ENCODE measurements around the gene BTG1. TPM values are rescaled to one million over a fixed set of nuclear protein-coding genes. Genes with fewer than 3 reads are reported as not detected.

Gene BTG1
- total RNA-seq, 4 donors from 2014 or later, result 57.8 to 101 (median 75.6) TPM

DNA sequence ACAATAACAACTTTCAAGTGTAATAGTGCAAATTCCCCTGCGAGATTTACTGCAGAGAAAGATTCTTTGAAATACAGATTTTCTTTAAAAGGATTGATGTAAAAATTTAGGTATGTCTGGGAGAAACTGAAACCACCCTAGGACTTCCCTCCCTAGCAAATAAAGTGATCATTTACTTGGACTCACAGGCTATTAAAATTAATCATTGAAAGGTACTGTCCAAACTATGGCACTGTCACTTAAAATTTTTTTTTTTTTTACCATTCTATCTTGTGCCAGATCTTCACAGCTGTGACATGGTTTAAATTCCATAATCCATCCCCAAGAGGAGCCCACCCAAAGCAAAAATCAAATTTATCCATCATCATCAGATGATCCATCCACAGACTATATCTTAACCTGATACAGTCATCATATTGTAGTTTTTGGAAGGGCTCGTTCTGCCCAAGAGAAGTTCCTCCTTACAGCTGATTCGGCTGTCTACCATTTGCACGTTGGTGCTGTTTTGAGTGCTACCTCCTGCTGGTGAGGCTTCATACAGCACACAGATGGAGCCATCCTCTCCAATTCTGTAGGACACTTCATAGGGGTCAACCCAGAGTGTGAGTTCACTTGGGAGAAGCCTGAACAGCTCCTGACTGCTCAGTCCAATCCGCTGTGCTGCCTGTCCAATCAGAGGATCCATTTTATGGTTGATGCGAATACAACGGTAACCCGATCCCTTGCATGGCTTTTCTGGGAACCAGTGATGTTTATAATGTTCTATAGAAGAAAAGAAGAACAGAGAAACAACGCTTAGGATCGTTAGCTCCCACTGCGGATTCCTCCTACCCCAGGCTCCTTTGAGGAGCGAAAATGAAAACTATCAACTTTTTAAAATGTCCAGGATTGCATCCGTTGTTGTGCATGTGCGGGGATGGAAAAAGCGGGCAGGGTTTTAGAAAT lies 1.7 kb downstream of the BTG1 start:
- TF ChIP-seq, protein P1, sequence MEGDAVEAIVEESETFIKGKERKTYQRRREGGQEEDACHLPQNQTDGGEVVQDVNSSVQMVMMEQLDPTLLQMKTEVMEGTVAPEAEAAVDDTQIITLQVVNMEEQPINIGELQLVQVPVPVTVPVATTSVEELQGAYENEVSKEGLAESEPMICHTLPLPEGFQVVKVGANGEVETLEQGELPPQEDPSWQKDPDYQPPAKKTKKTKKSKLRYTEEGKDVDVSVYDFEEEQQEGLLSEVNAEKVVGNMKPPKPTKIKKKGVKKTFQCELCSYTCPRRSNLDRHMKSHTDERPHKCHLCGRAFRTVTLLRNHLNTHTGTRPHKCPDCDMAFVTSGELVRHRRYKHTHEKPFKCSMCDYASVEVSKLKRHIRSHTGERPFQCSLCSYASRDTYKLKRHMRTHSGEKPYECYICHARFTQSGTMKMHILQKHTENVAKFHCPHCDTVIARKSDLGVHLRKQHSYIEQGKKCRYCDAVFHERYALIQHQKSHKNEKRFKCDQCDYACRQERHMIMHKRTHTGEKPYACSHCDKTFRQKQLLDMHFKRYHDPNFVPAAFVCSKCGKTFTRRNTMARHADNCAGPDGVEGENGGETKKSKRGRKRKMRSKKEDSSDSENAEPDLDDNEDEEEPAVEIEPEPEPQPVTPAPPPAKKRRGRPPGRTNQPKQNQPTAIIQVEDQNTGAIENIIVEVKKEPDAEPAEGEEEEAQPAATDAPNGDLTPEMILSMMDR (IDR thresholded peaks at IDR 0.05), result no peak
- DNase-seq (ENCODE audit: low spot score) (no peak), ATAC-seq (ENCODE audit: low FRiP score) (peak; percentile 61)

DNA sequence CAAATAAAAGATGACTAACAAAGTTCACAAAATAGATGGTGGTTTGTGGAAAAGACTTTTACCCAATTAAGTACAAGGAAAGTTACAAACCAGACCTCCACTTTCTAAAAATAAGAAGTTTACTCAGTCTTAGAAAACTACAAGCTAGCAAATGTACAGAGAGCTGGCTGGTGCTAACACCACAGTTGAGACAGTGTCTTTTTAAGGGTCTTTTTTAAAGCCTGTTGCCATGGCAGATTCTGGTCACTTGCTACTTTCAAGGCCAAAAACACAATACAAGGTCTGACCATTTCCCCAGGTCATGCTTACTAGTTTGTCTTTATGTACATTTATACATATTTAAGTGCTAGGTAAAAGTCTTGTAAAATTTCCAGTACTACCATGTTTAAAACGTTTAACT lies 2.4 kb downstream of the BTG1 start:
- DNase-seq (ENCODE audit: low spot score) (no peak), ATAC-seq (ENCODE audit: low FRiP score) (no peak)

DNA sequence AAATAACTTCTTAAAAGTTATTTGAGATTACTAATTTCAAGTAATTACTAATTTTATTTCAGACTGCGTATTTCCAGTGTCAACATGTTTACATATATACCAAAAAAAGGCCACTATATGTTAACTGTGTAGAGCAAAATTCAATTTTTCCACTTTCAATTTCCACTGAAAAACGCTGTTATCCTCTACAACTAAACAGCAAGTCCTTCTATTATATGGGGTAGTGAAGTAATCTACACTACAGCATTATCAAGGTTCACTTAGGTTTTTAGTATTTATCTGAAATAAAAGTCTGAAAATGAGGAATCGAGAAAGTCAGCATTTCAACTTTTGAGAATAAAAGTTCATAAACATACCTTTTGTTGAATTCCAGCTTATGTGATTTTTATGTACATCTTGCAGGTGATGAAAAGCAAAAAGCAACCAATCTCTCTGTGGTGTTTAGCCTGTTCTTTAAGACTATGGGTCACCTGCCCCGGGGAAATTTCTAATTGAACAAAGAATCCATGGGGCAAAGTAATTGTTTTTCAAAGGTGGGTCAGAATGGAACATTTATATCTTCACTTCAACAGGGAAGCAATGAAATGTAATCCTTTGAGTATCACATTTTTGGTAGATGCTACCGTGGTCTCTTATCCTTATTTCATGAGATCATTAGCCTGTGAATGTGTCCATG lies 3.3 kb downstream of the BTG1 start:
- DNase-seq (ENCODE audit: low spot score) (no peak), ATAC-seq (ENCODE audit: low FRiP score) (no peak)
- TF ChIP-seq, protein P1 (IDR thresholded peaks at IDR 0.05), result no peak

More for the DNA sequence above, 2.4 kb downstream of the BTG1 start:
- TF ChIP-seq, protein P1 (IDR thresholded peaks at IDR 0.05), result no peak

DNA sequence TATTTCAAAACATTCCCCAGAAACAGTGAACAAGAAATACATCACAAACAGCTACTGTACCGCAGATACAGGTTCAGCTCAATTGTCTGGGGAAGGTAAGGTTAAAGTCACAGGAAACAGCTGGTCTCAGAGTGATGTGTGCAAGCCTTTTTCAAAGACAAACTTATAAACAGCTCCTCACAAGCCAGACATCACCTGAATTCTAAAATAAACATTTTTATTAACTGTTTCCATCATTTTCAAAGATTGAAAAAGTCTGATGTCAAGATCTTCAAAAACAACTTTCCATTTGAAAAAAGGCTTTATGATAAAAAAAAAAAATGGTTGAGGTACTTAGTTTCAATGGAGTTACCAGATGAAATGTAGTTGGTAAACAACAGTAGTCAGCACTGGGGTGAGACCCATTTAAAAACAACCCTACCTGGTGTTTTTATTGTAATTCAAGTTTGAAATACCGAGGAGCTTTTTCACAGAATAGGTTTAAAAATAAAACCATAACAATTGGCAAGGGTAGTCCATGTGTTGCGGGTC lies 4.0 kb downstream of the BTG1 start:
- TF ChIP-seq, protein P1 (IDR thresholded peaks at IDR 0.05), result no peak
- DNase-seq (ENCODE audit: low spot score) (no peak), ATAC-seq (ENCODE audit: low FRiP score) (no peak)

DNA sequence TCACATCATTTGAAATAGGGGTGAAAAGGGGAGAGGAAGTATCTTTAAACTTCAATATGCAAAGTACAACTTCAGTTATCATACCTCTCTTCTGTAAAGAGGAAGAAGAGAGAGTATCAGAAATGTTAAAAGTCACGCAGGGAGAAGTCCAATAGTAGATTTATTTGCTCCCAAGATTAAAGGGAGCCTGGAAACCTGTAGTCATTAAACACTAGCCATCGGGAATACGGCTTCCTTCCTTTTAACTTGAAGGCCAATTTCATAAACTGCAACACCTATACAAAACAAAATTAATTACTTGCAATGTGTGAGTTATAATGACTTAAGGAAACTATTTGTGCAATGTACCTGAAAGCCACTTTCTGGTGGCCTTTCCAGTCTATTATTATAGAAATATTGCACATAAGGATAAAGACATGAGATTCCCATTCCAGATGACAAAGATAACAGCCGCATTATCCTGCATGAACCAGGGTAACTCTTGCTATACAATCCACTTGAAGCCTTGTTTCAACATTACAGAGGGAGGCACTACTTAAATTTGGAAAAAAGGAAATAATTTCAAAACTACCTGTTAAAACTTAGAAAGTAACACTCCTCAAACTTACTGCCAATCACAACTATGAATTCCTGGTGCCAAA lies 4.6 kb downstream of the BTG1 start:
- DNase-seq (ENCODE audit: low spot score) (no peak), ATAC-seq (ENCODE audit: low FRiP score) (no peak)
- TF ChIP-seq, protein P1 (IDR thresholded peaks at IDR 0.05), result no peak

DNA sequence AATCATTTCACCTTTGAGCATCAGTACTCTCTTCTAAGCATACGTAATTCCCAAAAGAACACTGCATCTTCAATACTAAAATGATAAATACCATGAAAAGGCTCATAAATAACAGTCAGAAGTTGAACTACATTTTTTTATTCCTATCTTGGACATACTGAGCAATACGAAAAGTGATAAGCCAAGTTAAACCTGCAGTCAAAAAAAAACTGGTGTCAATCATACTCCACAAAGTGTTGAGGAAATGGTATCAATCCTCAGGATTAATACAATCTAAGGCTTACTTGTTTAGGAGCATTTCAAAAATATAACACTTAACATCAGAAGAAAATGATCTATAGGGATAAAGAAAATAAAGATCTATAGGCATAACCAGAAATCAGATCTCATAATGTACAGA lies 5.5 kb downstream of the BTG1 start:
- TF ChIP-seq, protein P1 (IDR thresholded peaks at IDR 0.05), result no peak
- ATAC-seq (ENCODE audit: low FRiP score), result no peak
- no peak for DNase-seq (ENCODE audit: low spot score)
